GM12891 (cell line): ENCODE measurements around the gene DYNLT5.

Experiments
- POLR2A ChIP-seq: IDR thresholded peaks from 2 replicates; pipeline ENCODE4 v1.6.1; 2011; ENCODE audit warnings: low read depth, low read length, control low read depth
- POLR2AphosphoS5 ChIP-seq: IDR thresholded peaks from 2 replicates; pipeline ENCODE4 v1.6.1; 2011; ENCODE audit warnings: low read depth, low read length, control low read depth

DNA sequence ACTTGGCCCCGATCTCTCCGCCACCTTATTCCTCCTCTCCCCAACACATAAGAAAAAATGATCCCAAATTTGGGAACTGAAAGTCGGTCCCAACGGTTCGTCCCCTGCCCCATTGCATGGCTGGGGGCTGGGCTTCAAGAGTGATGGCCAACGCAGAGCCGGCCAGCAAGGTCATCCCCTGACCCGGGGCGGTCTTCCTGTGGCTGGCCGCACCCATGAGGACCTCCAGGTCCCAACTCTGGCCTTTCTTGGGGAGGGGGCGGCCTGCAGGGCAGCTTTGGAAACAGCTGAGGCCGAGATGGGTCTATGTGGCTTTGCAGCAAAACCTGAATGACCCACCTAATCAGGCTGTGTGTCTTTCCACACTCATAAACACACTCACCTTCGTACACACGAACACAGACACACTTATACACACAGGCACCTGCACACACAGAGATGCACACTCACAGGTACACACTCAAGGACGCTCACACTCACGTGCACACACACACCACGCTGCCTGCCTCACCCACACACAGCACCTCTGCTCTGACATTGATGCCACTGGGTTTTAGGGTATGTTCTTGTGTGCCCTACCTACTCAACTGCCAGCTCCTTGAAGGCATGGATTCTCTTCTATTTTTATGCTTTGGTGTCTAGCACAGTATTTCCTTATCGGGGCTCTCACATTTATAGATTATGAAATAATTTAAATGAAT lies 562 bp downstream of the DYNLT5 start:
- TF ChIP-seq POLR2AphosphoS5 (no peak), POLR2A (no peak)
